Measurements from ENCODE around the gene MTERF4. TPM values are rescaled to one million over a fixed set of nuclear protein-coding genes. Genes with fewer than 3 reads are reported as not detected.

Gene MTERF4
- total and polyA plus RNA-seq, 2 of the 8 experiments (the other 6 are each of a cell fraction or from before 2014, with no cell fraction given), result 25.9 to 28.5 TPM

- H3K79me1 ChIP-seq (ENCODE audit: low read depth, low read length), result no peaks in the 10 kb centered on the region
- H3K4ac ChIP-seq (replicated peaks; ENCODE audit: insufficient read length, low read depth, low read length), result no peak overlapping the region
- H4K5ac ChIP-seq (ENCODE audit: insufficient read length, low read depth, low read length), result no peak overlapping the region
- no peak overlapping the region for H2BK15ac ChIP-seq (ENCODE audit: low read length)
- H3K27ac ChIP-seq (ENCODE audit: low read depth, low read length), result no peak overlapping the region
- H4K8ac ChIP-seq (ENCODE audit: extremely low read depth, insufficient read depth, low read length), result peak overlapping the region; percentile 66; the same call in 1 of the 2 replicates
- no peaks in the 10 kb centered on the region for H3K23me2 ChIP-seq (ENCODE audit: low read depth, low read length)
- H3K9ac ChIP-seq (replicated peaks in 1 of 4; ENCODE audit: extremely low read depth in 1 of 4, low read depth in 3 of 4, low read length in 3 of 4), result no peak overlapping the region
- no peak overlapping the region for H3K4me3 ChIP-seq (ENCODE audit: extremely low read depth in 1 of 4, insufficient read depth in 2 of 4, low read depth in 3 of 4, low read length in 4 of 4)
- H3K27me3 ChIP-seq (replicated peaks in 1 of 4; ENCODE audit: control insufficient read depth in 3 of 4, extremely low read depth in 1 of 4, insufficient read depth in 3 of 4, low read length in 3 of 4), result no peaks in the 10 kb centered on the region
- H3K14ac ChIP-seq (ENCODE audit: insufficient read length), result no peak overlapping the region
- DNase-seq (ENCODE audit: low read depth in 1 of 2, low spot score in 2 of 2) (no peak), FAIRE-seq (no peak)
- H3K4me2 ChIP-seq (ENCODE audit: insufficient read depth in 1 of 2, low read depth in 2 of 2, low read length in 2 of 2), result no peak overlapping the region
- no peak overlapping the region for H2AFZ ChIP-seq (ENCODE audit: low read length)
- no peak overlapping the region for H3K18ac ChIP-seq (ENCODE audit: extremely low read depth, low read length)
- WGBS, 2 experiments (ENCODE audit: extremely low coverage in 1 of 2, insufficient coverage in 1 of 2, insufficient read length in 1 of 2, insufficient replicate concordance in 2 of 2, low coverage in 1 of 2, low lambda C conversion rate in 2 of 2, missing lambda C conversion rate in 1 of 2), result 84% methylated on average over 13 of the region's 13 CpGs; no CpG with 5 or more reads in 1 of the 2 experiments
- no peak overlapping the region for H2BK12ac ChIP-seq (ENCODE audit: low read depth, low read length)
- no peak for TF ChIP-seq MAX (IDR thresholded peaks at IDR 0.05)
- no peak for TF ChIP-seq TAF1 (IDR thresholded peaks at IDR 0.05; ENCODE audit: low read depth, low read length)
- TF ChIP-seq SIN3A (conservative IDR thresholded peaks at IDR 0.05 in 1 of 2, IDR thresholded peaks at IDR 0.05 in 1 of 2; ENCODE audit: low read depth in 1 of 2, low read length in 2 of 2), result no peak
- no peak for TF ChIP-seq MAFK (IDR thresholded peaks at IDR 0.05; ENCODE audit: low read depth, low read length)
- no peak for TF ChIP-seq POU5F1 (IDR thresholded peaks at IDR 0.05; ENCODE audit: low read depth, low read length)
- no peak for TF ChIP-seq CHD1 (IDR thresholded peaks at IDR 0.05; ENCODE audit: low read depth, low read length)
- TF ChIP-seq TCF12 (IDR thresholded peaks at IDR 0.05; ENCODE audit: low read depth, low read length), result no peak
- no peak for TF ChIP-seq JUN (IDR thresholded peaks at IDR 0.05; ENCODE audit: low read depth, low read length)
- no peak for TF ChIP-seq EP300 (IDR thresholded peaks at IDR 0.05; ENCODE audit: borderline replicate concordance in 1 of 2, low read depth in 2 of 2, low read length in 2 of 2)
- no peak for TF ChIP-seq RNF2 (IDR thresholded peaks at IDR 0.05; ENCODE audit: borderline replicate concordance, low read depth, low read length, missing control alignments, poor library complexity, severe bottlenecking)
- TF ChIP-seq E2F6 (IDR thresholded peaks at IDR 0.05), result no peak
- H3K9me3 ChIP-seq (ENCODE audit: insufficient read depth in 2 of 2, low read depth in 1 of 2, low read length in 1 of 2), result no peaks in the 10 kb centered on the region
- no peaks in the 10 kb centered on the region for H3K36me3 ChIP-seq (ENCODE audit: control insufficient read depth in 2 of 4, insufficient read depth in 4 of 4, low read length in 3 of 4)
- no peaks in the 10 kb centered on the region for H4K20me1 ChIP-seq (replicated peaks in 1 of 2; ENCODE audit: control insufficient read depth in 1 of 2, insufficient read depth in 2 of 2, low read length in 2 of 2)
- no peak overlapping the region for H2BK120ac ChIP-seq (replicated peaks; ENCODE audit: low read depth, low read length)
- H4K91ac ChIP-seq (replicated peaks; ENCODE audit: insufficient read length, low read length), result no peak overlapping the region
- ChIA-PET CTCF (ENCODE audit: partially characterized antibody) (interaction anchor here (0.7 to 1.5 kb wide), 3 partner anchors 30 to 156 kb away, joined by 3 read pairs; no protein-coding TSS in a partner anchor), POLR2A (ENCODE audit: partially characterized antibody) (no interaction called here)
- H2BK20ac ChIP-seq (ENCODE audit: low read length), result no peak overlapping the region
- no peak overlapping the region for H3K23ac ChIP-seq (ENCODE audit: insufficient read length)
- H3K79me2 ChIP-seq (ENCODE audit: control insufficient read depth in 1 of 2, insufficient read depth in 2 of 2, low read length in 2 of 2), result no peaks in the 10 kb centered on the region
- no peak overlapping the region for H2BK5ac ChIP-seq (ENCODE audit: low read depth, low read length)
- H2AK5ac ChIP-seq (ENCODE audit: low read depth, low read length), result no peak overlapping the region
- no peak overlapping the region for H3K56ac ChIP-seq (replicated peaks; ENCODE audit: insufficient read length, low read depth, low read length)
- H3K4me1 ChIP-seq (replicated peaks in 1 of 4; ENCODE audit: control insufficient read depth in 3 of 4, insufficient read depth in 4 of 4, low read length in 3 of 4), result no peaks in the 10 kb centered on the region; a peak in 1 of 7 replicates
Measured at GRCh38 chr2:241070361-241070760, 31.7 kb downstream of the MTERF4 start.

Data from H1 (cell line).